SW 1271 (cell line): ENCODE results near the gene NXPH1.
A peak's percentile ranks its signal among the peaks of the same experiment; 100 is the strongest.

ENCODE experiments used
- DNase-seq, 2 experiments: peaks; one replicate each; lab custom pipeline; 2025; lab: John Stamatoyannopoulos, UW

The NXPH1 gene

DNA sequence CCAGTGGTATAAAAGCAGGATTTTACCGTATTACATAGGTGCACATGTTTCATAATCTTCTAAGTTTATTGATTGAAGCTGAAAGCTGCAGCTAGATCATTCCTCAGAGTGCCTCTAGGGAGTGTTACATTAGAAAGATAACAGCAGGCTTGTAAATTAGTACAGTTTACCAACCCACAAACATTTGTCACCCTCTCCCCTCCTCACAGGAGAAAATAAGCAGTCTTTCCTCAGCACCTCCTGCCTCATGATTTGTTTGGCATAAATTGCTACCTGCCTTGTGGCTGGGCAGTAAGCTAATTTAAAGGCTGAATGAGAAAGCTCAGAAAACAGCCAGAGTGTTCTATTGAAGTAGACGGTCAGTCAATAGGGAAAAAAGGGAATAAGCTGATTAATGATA is 74.2 kb downstream of the NXPH1 start:
- no peak for DNase-seq

DNA sequence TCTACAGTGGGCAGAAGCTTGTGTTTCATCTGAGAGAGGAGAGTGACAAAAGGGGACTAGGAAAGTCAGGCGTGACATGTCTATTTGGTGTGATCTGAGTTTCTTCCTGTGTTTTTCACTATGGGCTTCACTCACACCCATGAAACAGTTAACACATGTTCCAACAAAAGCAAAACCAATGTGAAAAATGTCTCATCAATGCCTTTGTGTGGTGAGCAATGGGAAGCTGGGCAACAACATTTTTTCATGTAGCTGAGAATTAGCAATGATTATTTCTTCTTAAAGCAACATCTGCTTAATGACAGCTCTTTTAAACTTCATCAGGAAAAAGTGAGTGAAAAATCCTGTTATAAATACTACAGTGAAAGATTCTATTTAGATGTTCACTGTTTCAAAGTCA is 76.2 kb downstream of the NXPH1 start:
- DNase-seq = no peak

DNA sequence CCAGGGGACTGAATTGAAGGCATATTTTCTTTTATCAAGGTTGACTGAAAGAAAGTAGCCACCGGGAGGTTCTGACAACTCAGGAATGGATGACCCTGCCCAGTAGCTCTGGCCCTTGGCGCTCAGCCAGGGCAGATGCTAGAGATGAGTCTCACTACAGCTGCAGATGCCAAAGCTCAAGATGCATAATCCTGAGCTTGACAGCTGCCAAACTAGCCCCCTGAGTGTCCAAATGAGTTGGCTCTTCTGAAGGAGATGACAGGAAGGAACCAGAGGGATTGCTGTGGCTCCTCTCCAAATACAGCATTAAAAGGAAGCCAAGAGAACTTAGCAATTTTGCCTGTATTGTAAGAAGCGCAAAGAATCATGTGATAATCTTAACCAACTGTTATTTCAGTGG is 78.4 kb downstream of the NXPH1 start:
- DNase-seq = no peak

DNA sequence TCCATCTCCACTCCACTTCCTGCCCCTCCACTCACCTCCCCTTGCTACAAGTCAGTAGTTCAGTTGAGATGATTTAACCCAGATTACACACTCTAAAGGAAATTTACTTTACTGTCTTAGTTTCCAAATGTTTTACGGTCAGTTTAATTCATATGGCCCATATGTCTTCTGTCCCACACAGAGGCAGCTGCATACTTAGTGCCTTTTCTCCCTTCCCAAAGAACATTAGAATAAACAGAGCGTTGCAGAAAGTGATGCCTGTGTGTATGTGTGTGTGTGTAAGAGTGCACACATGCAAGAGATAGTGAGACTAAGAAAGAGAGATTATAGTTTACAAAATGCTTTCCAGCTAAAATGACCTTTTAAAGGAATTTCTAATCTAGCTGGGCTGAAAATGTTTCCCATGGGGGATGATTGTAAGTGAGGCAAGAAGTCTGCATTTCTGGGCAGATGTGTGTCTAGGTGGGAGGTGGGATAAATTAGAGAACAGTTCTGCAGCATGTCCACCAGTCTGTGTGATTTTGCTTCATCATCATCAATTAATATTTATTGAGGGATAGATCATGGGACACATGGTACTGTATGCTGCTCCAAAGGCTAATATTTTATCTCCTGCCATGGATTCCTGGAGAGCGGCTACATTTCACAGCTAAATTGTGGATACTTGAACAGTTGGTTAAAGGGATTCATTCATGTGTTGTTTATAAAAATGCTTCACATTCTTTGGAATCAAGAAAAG is 81.5 kb downstream of the NXPH1 start:
- no peak for DNase-seq

DNA sequence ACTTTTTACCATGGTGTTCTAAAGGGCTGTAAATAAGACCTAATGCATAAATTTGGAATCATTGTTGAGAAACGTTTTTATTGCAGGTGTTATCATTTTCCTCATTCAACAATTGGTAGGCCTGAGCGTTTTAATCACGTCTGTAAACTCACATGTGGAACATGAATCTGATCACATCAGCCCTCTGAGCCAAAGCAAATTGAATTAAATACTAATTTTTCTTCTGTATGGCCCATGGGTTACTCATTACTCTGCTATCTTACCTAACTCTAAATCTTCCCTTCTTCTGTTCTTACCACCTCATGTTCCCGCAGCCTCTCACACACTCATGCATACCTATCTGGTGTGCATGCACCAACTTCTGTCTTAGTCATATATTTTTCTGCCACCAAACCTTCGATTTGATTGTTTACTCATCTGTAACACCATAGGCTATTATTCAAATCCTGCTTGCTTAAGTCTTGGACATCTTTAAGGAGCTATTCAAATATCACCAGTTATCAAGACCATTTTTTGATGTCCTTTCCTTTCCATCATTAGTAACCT is 82.3 kb downstream of the NXPH1 start:
- DNase-seq = no peak

DNA sequence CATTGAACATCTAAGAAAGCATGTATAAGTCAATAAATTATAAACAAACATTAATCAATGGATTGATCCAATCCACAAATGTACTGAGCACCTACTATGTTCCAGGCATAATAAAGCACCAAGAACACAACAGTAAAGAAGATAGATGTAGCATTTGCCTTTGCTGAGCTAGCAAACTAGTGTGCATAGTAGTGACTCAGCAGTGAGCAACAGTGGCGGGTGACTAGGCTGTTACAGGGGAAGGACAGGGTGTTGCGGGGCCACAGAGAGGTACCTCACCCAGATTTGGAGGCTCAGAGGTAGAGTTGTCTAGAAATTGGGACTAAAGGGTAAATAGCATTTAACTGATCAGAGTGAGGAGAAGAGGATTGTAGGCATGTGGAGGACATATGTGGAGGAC is 83.6 kb downstream of the NXPH1 start:
- no peak for DNase-seq

DNA sequence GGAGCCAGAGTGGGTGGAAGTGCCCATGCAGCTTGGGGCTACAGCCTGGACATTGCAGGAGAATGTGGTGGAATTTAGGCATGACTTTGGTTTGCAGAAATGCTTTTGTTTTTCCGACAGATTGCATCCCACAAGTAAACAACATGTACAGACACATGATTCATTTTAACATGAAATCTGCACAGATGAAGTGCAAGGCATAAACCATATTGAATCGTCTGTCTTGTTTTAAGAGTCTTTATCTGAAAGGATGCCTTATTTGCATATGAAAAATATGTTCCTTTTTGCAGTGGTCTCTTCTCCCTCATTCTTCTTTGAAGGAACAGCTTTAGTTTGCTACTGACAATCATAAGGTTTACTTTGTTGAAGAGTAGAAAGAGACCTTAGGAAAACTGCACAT is 94.9 kb downstream of the NXPH1 start:
- no peak for DNase-seq

DNA sequence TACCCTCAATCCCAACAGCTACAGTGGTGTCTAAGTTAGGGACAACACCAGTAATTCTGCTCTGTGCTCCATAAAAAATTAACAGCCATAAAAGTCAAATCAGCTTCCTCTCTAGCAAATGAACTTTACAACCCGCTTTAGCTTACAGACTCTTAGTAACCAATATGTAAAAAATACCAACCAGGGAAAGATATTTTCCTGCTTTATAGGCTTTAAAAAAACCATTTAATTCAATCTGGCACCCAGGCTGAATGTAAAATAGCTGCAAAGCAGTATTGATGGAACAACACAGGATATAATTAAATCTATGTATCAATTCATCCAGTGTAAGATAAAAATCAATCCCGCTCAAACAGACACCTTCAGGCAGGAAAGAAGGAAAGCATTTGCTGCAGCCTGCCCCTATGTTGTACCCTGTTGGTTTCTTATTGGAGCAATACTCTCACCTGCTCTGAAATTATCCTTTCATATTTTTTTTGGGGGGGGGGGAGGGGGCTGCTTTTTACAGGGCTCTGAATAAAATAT is 98.6 kb downstream of the NXPH1 start:
- no peak for DNase-seq

DNA sequence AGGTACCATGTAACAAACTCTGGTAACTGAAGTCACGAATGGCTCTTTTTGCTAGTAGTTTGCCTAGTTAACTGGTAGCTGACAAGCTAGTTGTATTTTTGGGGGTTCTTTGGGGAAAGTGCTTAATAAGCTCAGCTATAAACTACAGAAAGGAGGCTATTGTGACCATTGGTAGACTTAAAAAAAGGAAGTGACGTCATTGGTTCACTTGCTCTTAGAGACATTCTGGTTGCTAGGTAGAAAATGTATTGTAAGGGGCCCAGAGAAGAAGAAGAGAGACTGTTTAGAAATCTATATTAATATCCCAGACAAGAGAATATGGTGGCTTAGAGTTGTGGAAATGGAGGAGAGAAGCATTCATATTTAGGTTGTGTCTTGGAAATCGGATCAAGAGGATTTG is 103.0 kb downstream of the NXPH1 start:
- DNase-seq = peak in 1 of 2 experiments; percentile 14

DNA sequence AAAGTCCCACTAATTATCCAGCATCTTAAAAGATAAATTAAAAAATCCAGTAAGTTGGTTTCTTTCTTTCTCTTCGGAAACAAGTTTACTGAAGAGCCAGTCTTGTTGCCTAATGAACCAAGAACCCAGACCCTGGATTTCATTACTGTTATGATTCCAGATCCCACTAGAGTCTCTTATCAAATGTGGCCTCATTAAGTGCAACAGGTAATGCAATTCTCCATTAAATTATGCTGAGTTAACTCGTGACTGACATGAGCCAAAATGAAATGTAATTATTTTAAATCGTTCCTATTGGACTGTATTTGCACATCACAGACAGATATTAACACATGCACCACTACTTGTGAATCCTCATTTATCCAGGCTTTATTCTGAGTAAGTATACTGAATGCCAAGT is 115.6 kb downstream of the NXPH1 start:
- no peak for DNase-seq

DNA sequence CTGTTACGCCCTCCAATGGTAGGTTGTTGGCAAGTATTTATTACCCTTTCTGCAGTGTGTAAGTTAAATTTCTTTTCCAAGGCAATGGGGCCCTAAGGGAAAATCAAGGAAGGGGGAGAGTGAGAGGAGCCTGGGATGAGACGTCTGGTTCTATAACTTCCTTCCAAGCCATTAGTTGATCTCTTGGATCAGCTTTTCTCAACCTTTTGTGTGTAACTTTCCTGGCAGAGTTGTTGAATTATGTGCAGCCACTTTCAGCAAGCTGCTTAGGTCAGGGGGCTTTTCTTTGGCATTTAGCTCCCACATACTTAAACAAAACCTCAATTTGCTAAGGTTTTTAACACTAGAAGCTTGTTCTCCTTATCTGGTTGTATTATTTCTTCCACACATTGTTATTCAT is 127.1 kb downstream of the NXPH1 start:
- DNase-seq = no peak

DNA sequence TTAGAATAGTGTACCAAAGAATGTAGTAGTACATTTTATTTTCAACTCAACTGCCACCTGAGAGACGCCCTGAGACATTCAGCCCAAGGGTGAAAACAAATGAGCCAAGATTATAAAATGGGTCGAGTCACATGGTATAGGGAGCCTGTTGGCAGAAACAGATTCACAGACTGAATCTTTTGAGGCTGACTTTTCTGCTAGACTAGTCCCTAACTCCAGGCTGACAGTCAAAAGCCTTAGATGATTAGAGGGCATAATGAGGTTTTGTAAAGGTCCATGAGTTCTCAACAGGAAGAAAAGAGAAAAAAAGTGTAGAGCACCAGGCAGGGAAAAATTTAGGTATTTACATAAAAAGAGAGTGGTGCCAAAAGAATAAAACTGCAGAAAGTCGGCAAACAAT is 128.0 kb downstream of the NXPH1 start:
- DNase-seq = no peak

DNA sequence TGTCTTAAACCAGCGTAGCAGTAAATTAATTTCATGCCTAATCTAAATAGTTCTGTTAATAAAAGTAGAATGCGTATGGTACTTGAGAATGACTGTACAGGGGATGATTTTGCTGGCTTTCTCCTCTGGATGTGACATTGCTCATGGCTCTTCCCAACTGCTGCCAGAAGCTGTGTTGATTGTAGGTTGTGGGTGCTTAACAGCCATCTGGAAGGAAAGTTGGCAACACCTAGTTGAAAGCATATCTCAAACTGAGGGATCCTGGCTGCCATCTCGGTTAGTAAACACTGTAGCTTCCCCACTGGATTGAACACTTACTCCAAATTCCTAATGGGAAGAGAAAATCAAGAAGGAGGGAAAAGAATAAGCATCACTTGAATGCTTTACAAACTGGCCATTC is 130.9 kb downstream of the NXPH1 start:
- DNase-seq = no peak

DNA sequence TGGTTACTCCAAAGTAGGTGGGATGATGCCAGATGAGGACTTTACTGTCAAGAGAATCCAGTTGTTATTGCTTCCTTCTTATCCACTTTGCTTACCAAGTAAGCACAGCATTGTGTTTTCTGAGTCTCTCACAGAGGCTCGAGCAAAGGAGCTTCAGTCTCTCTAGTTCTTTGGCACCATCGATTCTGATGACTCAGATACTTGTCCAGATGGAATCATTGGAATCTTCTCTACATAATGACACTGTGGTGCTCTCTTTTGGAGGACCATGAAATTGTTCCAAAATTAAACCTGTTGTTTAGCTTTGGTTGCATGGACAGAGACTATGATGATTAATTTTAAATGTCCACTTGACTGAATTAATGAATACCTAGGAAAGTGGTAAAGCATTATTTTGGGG is 132.6 kb downstream of the NXPH1 start:
- no peak for DNase-seq

DNA sequence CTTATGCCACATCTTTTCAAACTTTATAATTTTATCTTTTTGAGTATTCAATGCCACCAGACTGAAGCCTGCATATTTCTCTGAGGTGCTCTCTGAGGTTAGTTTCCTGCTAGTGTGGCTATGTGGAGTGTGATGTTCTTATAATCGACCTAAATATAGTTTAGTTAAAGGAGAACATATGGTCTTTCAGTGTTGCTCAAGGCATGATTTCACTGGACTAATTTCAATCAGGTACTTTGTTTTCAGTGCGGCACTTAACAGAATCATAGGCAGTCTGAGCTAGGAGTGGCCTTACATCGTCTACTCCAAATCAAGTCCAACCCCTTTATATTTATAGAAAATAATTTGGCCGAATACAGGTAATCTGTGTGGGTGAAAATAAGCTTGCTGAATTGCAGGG is 134.2 kb downstream of the NXPH1 start:
- DNase-seq = no peak

DNA sequence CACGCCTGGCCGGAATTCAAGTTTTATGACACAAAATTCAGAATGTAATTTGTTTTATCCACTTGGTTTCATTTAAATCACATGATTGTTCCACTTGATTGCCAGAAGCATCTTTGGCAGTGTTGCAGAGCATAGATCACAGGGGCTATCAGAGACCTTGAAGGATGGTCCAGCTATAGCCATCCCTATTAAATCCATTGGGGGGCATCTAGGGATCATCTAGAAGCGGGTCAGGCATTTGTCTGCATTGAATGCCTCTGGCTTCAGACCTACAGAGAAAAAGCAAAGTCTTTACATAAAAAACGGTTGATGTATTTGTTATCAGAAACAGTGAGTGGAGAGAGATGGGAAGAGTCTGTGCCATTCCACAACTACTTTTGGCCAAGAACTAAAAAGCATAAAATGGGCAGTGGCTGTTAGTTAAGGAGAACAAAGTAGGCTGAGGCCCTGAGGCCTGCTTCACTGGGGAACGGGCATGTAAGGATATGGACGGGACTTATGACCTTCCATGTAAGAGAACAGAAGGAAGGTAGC is 146.3 kb downstream of the NXPH1 start:
- no peak for DNase-seq

DNA sequence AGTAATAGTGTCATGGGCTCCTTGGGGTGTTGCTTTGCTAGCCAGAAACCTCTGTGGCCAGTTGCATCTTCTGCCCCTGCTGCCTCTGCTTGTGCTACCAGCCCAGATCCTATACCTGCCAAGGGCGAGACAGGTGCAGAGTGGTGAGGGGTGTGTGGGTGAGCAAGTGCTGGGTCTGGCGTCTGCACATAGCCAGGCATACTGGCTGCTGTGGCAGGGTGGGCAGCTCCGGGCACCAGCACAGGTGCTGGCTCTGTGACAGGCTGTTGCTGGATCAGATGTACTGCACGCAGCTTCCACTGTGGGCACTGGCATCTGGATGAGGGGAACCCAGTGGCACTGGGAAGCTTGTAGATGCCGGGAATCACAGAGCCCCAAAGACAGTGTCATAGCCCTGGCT is 148.4 kb downstream of the NXPH1 start:
- DNase-seq = no peak

DNA sequence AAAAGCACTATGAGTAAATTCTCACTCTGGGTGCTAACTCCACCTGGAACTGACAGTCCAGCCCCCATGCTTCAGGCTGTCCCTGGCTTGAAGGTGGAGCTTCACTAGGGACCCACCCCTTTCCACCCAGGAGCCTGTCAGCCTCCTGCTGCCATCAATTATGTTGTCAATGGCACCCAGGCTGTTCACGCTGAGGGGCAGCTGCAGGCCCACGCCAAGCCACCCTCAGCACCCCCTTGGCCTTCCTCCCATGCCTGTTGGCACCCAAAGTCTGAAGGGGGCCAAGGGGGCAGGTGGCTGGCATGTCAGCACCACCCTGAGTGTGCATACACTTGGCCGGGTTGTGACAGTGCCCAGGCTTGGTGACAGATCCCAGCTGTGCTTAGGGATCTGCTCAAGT is 149.3 kb downstream of the NXPH1 start:
- no peak for DNase-seq

DNA sequence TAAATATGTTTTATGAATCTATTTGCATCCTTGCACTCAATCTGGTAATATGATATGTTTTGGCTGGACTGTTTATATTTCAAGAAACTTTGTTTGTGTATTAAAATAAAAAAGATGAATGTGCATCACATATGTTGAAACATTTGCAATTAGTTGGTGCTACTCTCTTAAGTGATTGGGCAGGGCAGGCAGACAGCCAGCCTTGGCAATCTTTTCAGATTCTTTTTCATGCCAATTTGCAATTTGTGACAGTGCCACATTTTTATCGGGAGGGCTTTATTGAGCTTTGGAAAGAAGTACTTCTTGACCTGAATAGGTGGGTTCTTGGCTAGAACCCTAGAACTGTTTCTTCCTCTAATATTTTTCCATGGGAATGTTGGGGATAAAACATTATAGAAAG is 152.2 kb downstream of the NXPH1 start:
- no peak for DNase-seq

DNA sequence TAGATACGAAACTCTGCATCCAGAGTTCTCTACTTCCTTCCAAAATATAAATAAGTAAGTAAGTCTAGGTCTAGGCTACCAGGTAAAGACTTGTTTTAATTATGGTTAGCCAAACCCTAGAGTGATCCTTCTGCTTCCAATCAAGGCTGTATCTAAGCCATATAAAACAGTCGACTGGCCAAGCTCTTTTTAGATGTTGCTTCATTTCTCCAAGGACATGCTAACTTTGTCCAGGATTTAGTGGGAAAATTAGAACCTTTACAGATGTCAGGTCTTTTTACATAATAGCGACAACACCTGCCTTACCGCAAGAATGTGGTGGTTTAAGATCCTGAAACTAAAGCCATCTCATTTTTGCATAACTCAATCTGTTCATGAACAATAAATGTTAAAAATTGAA is 156.8 kb downstream of the NXPH1 start:
- DNase-seq = no peak

DNA sequence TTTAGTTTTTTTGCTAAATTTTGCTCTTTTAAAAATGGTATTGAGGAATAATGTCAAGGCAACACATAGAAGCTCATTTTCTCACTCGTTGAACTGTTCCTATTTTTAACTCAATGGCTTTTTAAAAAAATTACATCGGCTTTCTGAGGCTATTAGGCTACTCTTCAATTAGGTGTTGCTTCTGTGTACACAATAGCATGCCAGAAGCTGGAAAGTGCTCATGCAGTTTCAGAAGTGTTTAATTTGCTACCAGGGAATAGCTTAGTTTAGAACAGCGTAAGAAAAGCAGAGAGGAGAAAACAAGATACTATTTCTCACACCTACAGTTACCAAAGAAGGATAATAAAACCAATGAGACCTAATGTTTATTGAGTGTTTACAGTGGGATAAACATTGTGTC is 157.4 kb downstream of the NXPH1 start:
- DNase-seq = no peak

DNA sequence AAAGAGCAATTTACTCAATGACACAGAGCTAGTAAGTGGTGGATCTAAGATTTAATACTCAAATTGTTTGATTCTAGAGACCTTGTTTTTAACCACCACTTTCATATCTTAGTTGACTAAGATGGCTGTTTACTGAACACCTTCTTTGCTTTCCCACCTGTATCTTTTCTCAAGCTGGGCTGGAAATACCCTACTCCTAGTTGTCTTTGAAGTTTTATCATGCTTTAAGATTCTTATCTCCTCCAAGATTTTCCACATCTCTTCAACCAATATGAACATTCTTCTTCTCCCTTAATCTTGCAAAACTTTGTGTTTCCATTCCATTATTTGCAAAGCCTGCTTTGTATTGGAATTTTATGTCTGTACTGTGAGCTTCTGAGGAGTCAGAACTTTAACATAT is 157.9 kb downstream of the NXPH1 start:
- DNase-seq = no peak

DNA sequence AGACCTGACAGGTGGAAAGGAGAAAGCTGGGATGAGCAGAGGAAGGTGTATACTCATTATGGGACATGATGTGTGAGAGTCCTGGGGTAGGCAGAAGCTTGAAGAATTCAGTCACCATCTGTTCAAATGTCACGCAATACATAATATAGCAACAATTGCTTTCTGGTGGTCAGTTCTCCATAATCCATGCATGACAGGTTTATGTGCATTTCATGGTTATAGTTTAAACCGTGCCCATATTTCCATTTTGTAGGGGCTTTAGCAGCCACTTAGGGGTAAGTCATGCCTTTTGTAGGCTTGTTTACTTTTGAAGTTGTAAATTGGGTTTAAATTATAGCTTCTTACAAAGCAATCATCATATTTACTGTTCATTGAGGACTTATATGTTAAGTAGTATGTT is 158.8 kb downstream of the NXPH1 start:
- no peak for DNase-seq

DNA sequence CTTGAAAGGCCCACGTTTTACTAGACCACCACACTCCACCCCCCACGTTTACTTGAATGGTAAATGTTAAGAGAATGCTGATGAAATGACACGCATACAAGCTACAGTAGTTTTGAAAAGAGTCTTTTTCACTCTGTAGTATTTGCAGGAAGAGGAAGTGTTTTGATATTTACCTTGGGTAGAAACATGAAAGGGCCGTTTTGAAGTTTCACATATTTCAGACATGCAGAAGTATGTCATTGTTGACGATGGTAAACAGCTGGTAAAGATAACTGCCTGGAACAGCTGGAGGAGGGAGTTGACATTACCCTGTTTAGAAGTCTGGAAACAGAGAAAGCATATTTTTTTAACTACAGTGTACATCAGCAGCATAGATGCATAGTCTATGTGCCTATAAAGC is 160.7 kb downstream of the NXPH1 start:
- DNase-seq = no peak
